DND-41 (cell line): ENCODE results near the gene PEX14.

Experiments
- EZH2 ChIP-seq: IDR thresholded peaks from 3 replicates; pipeline ENCODE4 v1.6.1; 2012; ENCODE audit warnings: borderline replicate concordance, low read depth, mild to moderate bottlenecking, moderate library complexity, low read length, inconsistent platforms; ENCODE audit not compliant: severe bottlenecking
- TF ChIP-seq, protein P1 (sequence below): IDR thresholded peaks from 2 replicates; pipeline ENCODE4 v1.5.1; 2012; ENCODE audit warnings: borderline replicate concordance, low read length, moderate library complexity, mild to moderate bottlenecking; ENCODE audit not compliant: poor library complexity, severe bottlenecking; ENCODE audit errors: extremely low read depth

DNA sequence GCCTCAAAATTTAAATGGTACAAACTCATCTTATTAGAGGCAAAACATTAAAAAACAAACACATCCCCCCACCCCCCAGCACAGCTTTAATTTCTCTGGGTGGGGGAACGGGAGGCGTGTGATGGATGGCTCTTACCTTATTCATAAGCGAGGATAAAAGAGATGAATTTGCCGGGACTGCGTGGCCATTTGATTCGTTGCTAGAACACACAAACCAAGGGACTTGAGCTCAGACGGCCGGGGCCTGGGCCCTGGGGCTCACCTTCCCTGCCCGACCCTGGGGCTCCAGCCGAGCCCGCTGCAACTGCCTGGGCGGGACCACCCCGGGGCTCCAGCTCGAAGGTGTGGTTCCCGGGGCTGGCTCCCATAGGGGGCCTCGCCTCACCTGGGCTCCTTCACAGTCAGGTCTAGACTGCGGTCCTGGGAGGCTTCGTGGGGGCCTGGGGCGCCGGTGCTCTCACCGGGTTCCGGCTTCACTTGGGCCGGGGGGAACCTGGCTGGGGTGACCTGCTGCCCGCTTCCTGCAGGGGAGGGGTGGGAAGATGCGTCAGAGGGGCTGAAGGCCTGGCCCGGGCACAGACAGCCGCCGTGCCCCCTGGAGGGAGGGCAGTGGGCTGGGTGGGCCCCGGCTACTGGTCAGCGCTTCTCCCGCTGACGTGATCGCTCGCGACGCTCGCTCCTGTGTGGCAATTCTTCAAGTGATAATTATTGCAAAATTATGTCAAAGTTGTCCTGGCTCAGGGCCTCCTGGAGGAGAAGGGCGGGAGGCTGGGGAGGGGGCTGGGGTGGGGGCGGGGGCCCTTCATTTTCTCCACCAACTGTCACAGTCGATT, 176.0 kb downstream of the PEX14 start:
- TF ChIP-seq, protein P1, sequence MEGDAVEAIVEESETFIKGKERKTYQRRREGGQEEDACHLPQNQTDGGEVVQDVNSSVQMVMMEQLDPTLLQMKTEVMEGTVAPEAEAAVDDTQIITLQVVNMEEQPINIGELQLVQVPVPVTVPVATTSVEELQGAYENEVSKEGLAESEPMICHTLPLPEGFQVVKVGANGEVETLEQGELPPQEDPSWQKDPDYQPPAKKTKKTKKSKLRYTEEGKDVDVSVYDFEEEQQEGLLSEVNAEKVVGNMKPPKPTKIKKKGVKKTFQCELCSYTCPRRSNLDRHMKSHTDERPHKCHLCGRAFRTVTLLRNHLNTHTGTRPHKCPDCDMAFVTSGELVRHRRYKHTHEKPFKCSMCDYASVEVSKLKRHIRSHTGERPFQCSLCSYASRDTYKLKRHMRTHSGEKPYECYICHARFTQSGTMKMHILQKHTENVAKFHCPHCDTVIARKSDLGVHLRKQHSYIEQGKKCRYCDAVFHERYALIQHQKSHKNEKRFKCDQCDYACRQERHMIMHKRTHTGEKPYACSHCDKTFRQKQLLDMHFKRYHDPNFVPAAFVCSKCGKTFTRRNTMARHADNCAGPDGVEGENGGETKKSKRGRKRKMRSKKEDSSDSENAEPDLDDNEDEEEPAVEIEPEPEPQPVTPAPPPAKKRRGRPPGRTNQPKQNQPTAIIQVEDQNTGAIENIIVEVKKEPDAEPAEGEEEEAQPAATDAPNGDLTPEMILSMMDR: no peak
- TF ChIP-seq EZH2: no peak
